ENCODE results near the gene TOM1L2. TPM values are rescaled to one million over a fixed set of nuclear protein-coding genes. Genes with fewer than 3 reads are reported as not detected.

Gene TOM1L2
- total and polyA plus RNA-seq, 2 experiments from 2014 or later, result 21.5 to 29.6 TPM

DNA sequence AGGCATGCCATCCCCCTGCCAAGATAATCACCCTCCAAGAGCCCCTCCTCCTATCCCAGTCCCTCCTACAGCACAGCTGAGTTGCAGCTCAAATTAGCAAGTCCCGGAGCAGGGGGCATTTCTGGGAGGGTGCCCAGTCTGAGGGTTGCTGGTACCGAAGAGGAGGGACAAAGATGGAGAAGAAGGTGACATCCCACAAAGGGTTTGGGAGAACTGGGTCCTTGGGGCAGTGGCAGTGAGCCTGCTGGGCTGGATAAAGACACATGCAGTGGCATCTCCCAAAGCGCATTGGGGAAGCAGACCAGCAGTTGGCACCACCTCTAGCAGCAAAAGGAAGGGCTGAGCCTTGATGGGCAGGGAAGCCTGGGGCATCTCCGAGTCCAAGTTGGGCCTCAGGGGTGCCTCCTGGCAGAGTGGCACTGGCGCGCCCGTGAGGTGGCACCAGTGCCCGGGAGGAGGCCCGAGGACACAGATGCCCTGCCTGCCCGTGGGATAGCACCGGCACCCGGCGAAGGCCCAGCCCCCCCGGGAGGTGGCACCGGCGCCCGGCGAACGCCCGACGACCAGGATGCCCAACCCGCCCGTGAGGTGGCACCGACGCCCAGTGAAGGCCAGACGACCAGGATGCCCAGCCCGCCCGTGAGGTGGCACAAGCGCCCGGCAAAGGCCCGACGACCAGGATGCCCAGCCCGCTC lies 622 bp downstream of the TOM1L2 start:
- Histone ChIP-seq H3K4me2 (peak overlapping the region; percentile 82), H4K20me1 (ENCODE audit: insufficient read depth, poor library complexity, severe bottlenecking) (no peaks in the 10 kb centered on the region), H3K9me2 (replicated peaks; ENCODE audit: insufficient read depth) (no peaks in the 10 kb centered on the region), H3K36me3 (replicated peaks; ENCODE audit: insufficient read depth, low read depth) (no peaks in the 10 kb centered on the region), H3K79me2 (peaks cover 50% of the 10 kb centered on the region), H3K4me1 (ENCODE audit: insufficient read depth) (peaks cover 14% of the 10 kb centered on the region), H3K27me3 (no peaks in the 10 kb centered on the region), H3K27ac (peak overlapping the region; percentile 12), H2AFZ (peak overlapping the region; percentile 7), H3K4me3 (peak overlapping the region; percentile 32), H3K9me3 (ENCODE audit: low read depth) (no peaks in the 10 kb centered on the region)
- 19% methylated on average over 32 of the region's 33 CpGs for WGBS (ENCODE audit: low lambda C conversion rate, missing lambda C conversion rate)
- no peak for DNase-seq (ENCODE audit: low spot score)
- no peak for TF ChIP-seq EZH2 (IDR thresholded peaks at IDR 0.05; ENCODE audit: borderline replicate concordance)
- no peak for TF ChIP-seq EZH2phosphoT487 (IDR thresholded peaks at IDR 0.05; ENCODE audit: low read depth, severe bottlenecking, unreplicated experiment)
- no peak for TF ChIP-seq CTCF (IDR thresholded peaks at IDR 0.05; ENCODE audit: poor library complexity)

- DNase-seq (ENCODE audit: low spot score), result no peak
- no peaks in the 10 kb centered on the region for H3K9me2 ChIP-seq (replicated peaks; ENCODE audit: insufficient read depth)
- H3K27ac ChIP-seq, result peak overlapping the region; percentile 30
- H2AFZ ChIP-seq, result no peak overlapping the region
- H4K20me1 ChIP-seq (ENCODE audit: insufficient read depth, poor library complexity, severe bottlenecking), result no peaks in the 10 kb centered on the region
- H3K4me1 ChIP-seq (ENCODE audit: insufficient read depth), result peaks cover 14% of the 10 kb centered on the region
- no peak for TF ChIP-seq EZH2phosphoT487 (IDR thresholded peaks at IDR 0.05; ENCODE audit: low read depth, severe bottlenecking, unreplicated experiment)
- TF ChIP-seq CTCF (IDR thresholded peaks at IDR 0.05; ENCODE audit: poor library complexity), result no peak
- TF ChIP-seq EZH2 (IDR thresholded peaks at IDR 0.05; ENCODE audit: borderline replicate concordance), result no peak
- H3K4me3 ChIP-seq, result peak overlapping the region; percentile 32
- no peaks in the 10 kb centered on the region for H3K36me3 ChIP-seq (replicated peaks; ENCODE audit: insufficient read depth, low read depth)
- 8% methylated on average over 1 of the region's 1 CpG for WGBS (ENCODE audit: low lambda C conversion rate, missing lambda C conversion rate)
- H3K9me3 ChIP-seq (ENCODE audit: low read depth), result no peaks in the 10 kb centered on the region
- no peaks in the 10 kb centered on the region for H3K27me3 ChIP-seq
- H3K4me2 ChIP-seq, result peak overlapping the region; percentile 82
- peaks cover 57% of the 10 kb centered on the region for H3K79me2 ChIP-seq
These were observed 1.3 kb downstream of the TOM1L2 start for GRCh38 chr17:17970699-17971430.

GRCh38 chr17:17966399-17966798 lies 5.8 kb downstream of the TOM1L2 start:
- H3K27me3 ChIP-seq, result no peaks in the 10 kb centered on the region
- H4K20me1 ChIP-seq (ENCODE audit: insufficient read depth, poor library complexity, severe bottlenecking), result peaks cover 11% of the 10 kb centered on the region
- H3K4me3 ChIP-seq, result no peak overlapping the region
- DNase-seq (ENCODE audit: low spot score), result no peak
- H2AFZ ChIP-seq, result no peak overlapping the region
- peaks cover 9% of the 10 kb centered on the region for H3K4me1 ChIP-seq (ENCODE audit: insufficient read depth)
- H3K9me2 ChIP-seq (replicated peaks; ENCODE audit: insufficient read depth), result no peaks in the 10 kb centered on the region
- 97% methylated on average over 3 of the region's 3 CpGs for WGBS (ENCODE audit: low lambda C conversion rate, missing lambda C conversion rate)
- H3K27ac ChIP-seq, result no peak overlapping the region
- no peak overlapping the region for H3K4me2 ChIP-seq
- TF ChIP-seq EZH2 (IDR thresholded peaks at IDR 0.05; ENCODE audit: borderline replicate concordance) (no peak), EZH2phosphoT487 (IDR thresholded peaks at IDR 0.05; ENCODE audit: low read depth, severe bottlenecking, unreplicated experiment) (no peak), CTCF (IDR thresholded peaks at IDR 0.05; ENCODE audit: poor library complexity) (no peak)
- peaks cover 95% of the 10 kb centered on the region for H3K79me2 ChIP-seq
- no peaks in the 10 kb centered on the region for H3K36me3 ChIP-seq (replicated peaks; ENCODE audit: insufficient read depth, low read depth)
- no peaks in the 10 kb centered on the region for H3K9me3 ChIP-seq (ENCODE audit: low read depth)
